A673 (cell line): ENCODE measurements around the gene ARHGAP18. TPM values are rescaled to one million over a fixed set of nuclear protein-coding genes. Genes with fewer than 3 reads are reported as not detected.

Experiments used
- BruUV-seq: library from RNA; stranded (reverse); fragments of 400-500 nt; replicated peaks from 2 replicates; lab custom pipeline; 2021; lab: Mats Ljungman, UMichigan
- CTCF ChIA-PET: fragments of 300-600 bp; sonication (Branson Sonifier 250); formaldehyde crosslinking; loops from one replicate; lab custom pipeline; 2022; ENCODE audit warnings: antibody characterized with exemption; lab: Charles Lee
- POLR2A ChIA-PET: fragments of 300-600 bp; sonication (Branson Sonifier 250); formaldehyde crosslinking; loops from one replicate; lab custom pipeline; 2022; ENCODE audit warnings: antibody characterized with exemption; ENCODE audit not compliant: low non-redundant PET; lab: Charles Lee
- DNase-seq: peaks from one replicate; pipeline ENCODE4 v3.0.0-alpha.2; 2015; ENCODE audit warnings: low spot score
- H3K27ac ChIP-seq: fragments of 200-600 bp; sonication (generic); 2 replicates; pipeline ENCODE4 v1.5.1; 2016; ENCODE audit warnings: mixed run types, low read depth, mild to moderate bottlenecking, mixed read lengths, antibody characterized with exemption, low read length; ENCODE audit not compliant: poor library complexity, severe bottlenecking
- H3K27me3 ChIP-seq: fragments of 200-600 bp; sonication (generic); replicated peaks from 2 replicates; pipeline ENCODE4 v1.6.1; 2017; ENCODE audit warnings: mixed run types, low read depth, mild to moderate bottlenecking, mixed read lengths, antibody characterized with exemption, low read length; ENCODE audit not compliant: insufficient read depth, poor library complexity
- H3K36me3 ChIP-seq: fragments of 200-600 bp; sonication (generic); 2 replicates; pipeline ENCODE4 v1.6.1; 2016; ENCODE audit warnings: mixed run types, mild to moderate bottlenecking, mixed read lengths, antibody characterized with exemption, low read length; ENCODE audit not compliant: insufficient read depth, poor library complexity, severe bottlenecking
- H3K4me1 ChIP-seq: fragments of 200-600 bp; sonication (generic); 2 replicates; pipeline ENCODE4 v1.6.1; 2017; ENCODE audit warnings: mixed run types, mild to moderate bottlenecking, mixed read lengths, antibody characterized with exemption, low read length; ENCODE audit not compliant: insufficient read depth, poor library complexity, severe bottlenecking
- H3K4me3 ChIP-seq: fragments of 200-600 bp; sonication (generic); 2 replicates; pipeline ENCODE4 v1.5.1; 2016; ENCODE audit warnings: low read depth, mixed run types, mild to moderate bottlenecking, mixed read lengths, low read length; ENCODE audit not compliant: poor library complexity, severe bottlenecking
- H3K9me3 ChIP-seq: fragments of 200-600 bp; sonication (generic); 2 replicates; pipeline ENCODE4 v1.6.1; 2016; ENCODE audit warnings: mixed run types, low read depth, mild to moderate bottlenecking, mixed read lengths, antibody characterized with exemption, low read length; ENCODE audit not compliant: poor library complexity, severe bottlenecking
- EZH2 ChIP-seq: fragments of 200-600 bp; sonication (generic); IDR thresholded peaks from 2 replicates; pipeline ENCODE4 v1.6.1; 2017; ENCODE audit warnings: borderline replicate concordance, low read depth, mild to moderate bottlenecking, mixed read lengths, antibody characterized with exemption, low read length; ENCODE audit not compliant: poor library complexity, severe bottlenecking
- intact Hi-C: fragments of 100-400 bp; cut with micrococcal nuclease; formaldehyde crosslinking; loops from one replicate; pipeline ENCODE4 v1.10.0; 2022; ENCODE audit not compliant: unreplicated experiment
- total RNA-seq: library from RNA; stranded (reverse); gene quantifications from 2 replicates; pipeline ENCODE4 v1.2.3, GENCODE V29; 2021
- TF ChIP-seq, protein P1 (sequence below): fragments of 300-800, 200-600 bp; sonication (generic); conservative IDR thresholded peaks from 2 replicates; pipeline ENCODE4 v1.5.1; 2017; ENCODE audit warnings: low read depth, mild to moderate bottlenecking, antibody characterized with exemption, low read length, moderate library complexity, mixed read lengths

The ARHGAP18 gene
- total RNA-seq, 1 experiment from 2014 or later: 14.2 TPM

DNA sequence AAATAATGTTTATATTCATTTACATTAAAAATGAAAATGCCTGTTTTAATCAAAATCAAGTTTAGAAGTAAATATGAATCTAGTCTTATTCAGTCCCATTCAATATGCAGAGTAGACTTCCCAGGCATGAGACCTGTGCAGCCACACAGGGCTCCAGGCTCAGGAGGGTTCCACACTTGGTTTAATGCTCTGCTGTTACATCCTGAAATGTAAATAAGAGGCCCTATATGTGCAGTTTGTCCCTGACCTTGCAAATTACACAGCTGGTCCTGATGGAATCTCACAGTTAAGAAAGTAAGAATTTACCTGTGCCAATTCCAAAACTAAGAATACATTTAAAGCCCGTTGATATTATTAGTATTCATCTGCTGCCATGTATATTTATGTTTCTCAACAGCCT, 79.4 kb downstream of the ARHGAP18 start:
- BruUV-seq: no TSS peak
- Histone ChIP-seq H3K9me3 (no peaks in the 10 kb centered on the region), H3K27ac (no peak overlapping the region), H3K4me1 (no peaks in the 10 kb centered on the region), H3K27me3 (no peaks in the 10 kb centered on the region), H3K36me3 (peaks cover 6% of the 10 kb centered on the region), H3K4me3 (no peak overlapping the region)
- intact Hi-C loops: no loop called here
- POLR2A ChIA-PET: no interaction called here
- no peak for TF ChIP-seq EZH2
- TF ChIP-seq, protein P1, sequence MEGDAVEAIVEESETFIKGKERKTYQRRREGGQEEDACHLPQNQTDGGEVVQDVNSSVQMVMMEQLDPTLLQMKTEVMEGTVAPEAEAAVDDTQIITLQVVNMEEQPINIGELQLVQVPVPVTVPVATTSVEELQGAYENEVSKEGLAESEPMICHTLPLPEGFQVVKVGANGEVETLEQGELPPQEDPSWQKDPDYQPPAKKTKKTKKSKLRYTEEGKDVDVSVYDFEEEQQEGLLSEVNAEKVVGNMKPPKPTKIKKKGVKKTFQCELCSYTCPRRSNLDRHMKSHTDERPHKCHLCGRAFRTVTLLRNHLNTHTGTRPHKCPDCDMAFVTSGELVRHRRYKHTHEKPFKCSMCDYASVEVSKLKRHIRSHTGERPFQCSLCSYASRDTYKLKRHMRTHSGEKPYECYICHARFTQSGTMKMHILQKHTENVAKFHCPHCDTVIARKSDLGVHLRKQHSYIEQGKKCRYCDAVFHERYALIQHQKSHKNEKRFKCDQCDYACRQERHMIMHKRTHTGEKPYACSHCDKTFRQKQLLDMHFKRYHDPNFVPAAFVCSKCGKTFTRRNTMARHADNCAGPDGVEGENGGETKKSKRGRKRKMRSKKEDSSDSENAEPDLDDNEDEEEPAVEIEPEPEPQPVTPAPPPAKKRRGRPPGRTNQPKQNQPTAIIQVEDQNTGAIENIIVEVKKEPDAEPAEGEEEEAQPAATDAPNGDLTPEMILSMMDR: no peak
- no peak for DNase-seq
- CTCF ChIA-PET: no interaction called here

DNA sequence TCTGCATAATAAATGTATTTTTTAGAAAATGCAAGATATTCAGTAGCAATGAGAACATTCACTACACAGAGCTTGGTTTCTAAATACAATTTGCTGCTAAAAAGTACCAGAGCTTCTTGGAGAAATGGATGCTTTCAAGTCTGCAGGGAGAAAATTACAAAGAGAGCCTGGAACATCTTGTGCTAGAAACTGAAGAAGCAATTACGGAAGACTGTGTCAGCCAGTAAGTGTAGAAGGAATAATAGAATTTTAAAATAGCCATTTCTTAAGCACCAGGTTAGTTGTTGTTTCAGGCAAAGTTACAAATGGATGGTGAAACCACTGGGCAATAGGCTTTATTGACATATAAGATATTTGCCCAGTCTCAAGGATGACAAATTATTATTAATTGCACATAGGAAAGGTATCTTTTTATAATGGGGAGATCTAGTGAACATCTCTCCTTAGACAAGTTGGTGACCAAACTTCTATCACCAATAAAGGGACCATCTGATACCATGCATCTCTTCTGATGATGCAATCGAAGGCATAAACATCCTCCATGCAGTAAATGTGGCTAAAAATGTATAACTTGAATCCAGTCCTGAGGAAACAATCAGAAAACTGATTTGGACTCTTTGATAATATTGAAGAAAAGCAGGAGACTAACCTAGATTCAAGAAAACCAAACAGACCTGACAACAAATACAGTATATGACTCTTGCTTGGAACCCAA, 81.7 kb downstream of the ARHGAP18 start:
- no peak for TF ChIP-seq EZH2
- TF ChIP-seq, protein P1: no peak

DNA sequence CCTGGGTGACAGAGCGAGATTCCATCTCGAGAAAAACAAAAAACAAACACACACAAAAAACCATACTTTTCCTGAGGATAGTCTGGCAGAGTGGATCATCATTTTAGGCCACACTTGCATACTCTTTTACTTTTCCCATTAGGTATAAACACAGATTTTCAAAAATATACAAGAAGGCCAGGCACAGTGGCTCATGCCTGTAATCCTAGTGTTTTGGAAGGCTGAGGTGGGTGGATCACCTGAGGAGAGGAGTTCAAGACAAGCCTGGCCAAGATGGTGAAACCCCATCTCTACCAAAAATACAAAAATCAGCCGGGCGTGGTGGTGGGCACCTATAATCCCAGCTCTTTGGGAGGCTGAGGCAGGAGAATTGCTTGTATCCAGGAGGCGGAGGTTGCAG, 85.5 kb downstream of the ARHGAP18 start:
- DNase-seq: no peak
- TF ChIP-seq, protein P1: no peak
- TF ChIP-seq EZH2: no peak
- Histone ChIP-seq H3K36me3 (peaks cover 6% of the 10 kb centered on the region), H3K27ac (no peak overlapping the region), H3K4me3 (no peak overlapping the region), H3K9me3 (no peaks in the 10 kb centered on the region), H3K27me3 (no peaks in the 10 kb centered on the region), H3K4me1 (no peaks in the 10 kb centered on the region)
- POLR2A ChIA-PET: no interaction called here
- CTCF ChIA-PET: no interaction called here
- intact Hi-C loops: no loop called here
- BruUV-seq: no TSS peak

More for the DNA sequence above, 81.7 kb downstream of the ARHGAP18 start:
- intact Hi-C loops: no loop called here
- H3K36me3 ChIP-seq: peaks cover 6% of the 10 kb centered on the region
- H3K4me1 ChIP-seq: no peaks in the 10 kb centered on the region
- ChIA-PET CTCF (no interaction called here), POLR2A (no interaction called here)
- no peak overlapping the region for H3K4me3 ChIP-seq
- H3K27ac ChIP-seq: no peak overlapping the region
- DNase-seq: no peak
- H3K9me3 ChIP-seq: no peaks in the 10 kb centered on the region
- BruUV-seq: no TSS peak
- no peaks in the 10 kb centered on the region for H3K27me3 ChIP-seq
